HCT116 (cell line): ENCODE measurements around the gene SNAPC2. TPM values are rescaled to one million over a fixed set of nuclear protein-coding genes. Genes with fewer than 3 reads are reported as not detected.

Experiments used
- ATAC-seq: fragments of 200-7000 bp; cut with Tn5 transposase; 2 replicates; pipeline ENCODE4 v1.9.1; 2020; ENCODE audit warnings: mild to moderate bottlenecking, moderate library complexity
- BruUV-seq: library from RNA; stranded (reverse); fragments of 400-500 nt; replicated peaks from 2 replicates; lab custom pipeline; 2021; lab: Mats Ljungman, UMichigan
- CTCF ChIA-PET: fragments of 300-600 bp; sonication (Branson Sonifier 250); formaldehyde crosslinking; loops from one replicate; lab custom pipeline; 2021; ENCODE audit warnings: antibody characterized with exemption; lab: Charles Lee
- POLR2A ChIA-PET: fragments of 300-600, 350-600 bp; sonication (Branson Sonifier 250); formaldehyde crosslinking; loops from one replicate; lab custom pipeline; 2021; ENCODE audit warnings: antibody characterized with exemption; lab: Charles Lee
- RAD21 ChIA-PET, 2 experiments: fragments of 300-600 bp; sonication (Branson Sonifier 250); formaldehyde crosslinking; loops; one replicate each; lab custom pipeline; 2023; ENCODE audit warnings: low total read pairs in 2 of 2; ENCODE audit not compliant: uncharacterized antibody in 2 of 2, unreplicated experiment in 2 of 2, low non-redundant PET in 1 of 2; lab: Charles Lee
- DNase-seq: peaks from one replicate; pipeline ENCODE4 v3.0.0-alpha.2; 2010; ENCODE audit warnings: low read depth, low spot score
- H2AFZ ChIP-seq: fragments of 200-600 bp; shearing (Covaris generic), sonication (generic); 2 replicates; pipeline ENCODE4 v1.6.1; 2017; ENCODE audit warnings: low read depth, mixed run types, mixed read lengths, antibody characterized with exemption, low read length; ENCODE audit not compliant: poor library complexity, severe bottlenecking
- H3K27ac ChIP-seq: 2 replicates; pipeline ENCODE4 v1.5.1; 2012; ENCODE audit warnings: low read depth, low read length
- H3K27me3 ChIP-seq: fragments of 200-600 bp; sonication (generic); 2 replicates; pipeline ENCODE4 v1.6.1; 2016; ENCODE audit warnings: mixed run types, low read length, mixed read lengths; ENCODE audit not compliant: insufficient read depth
- H3K36me3 ChIP-seq, 2 experiments: fragments of 200-500 bp in 1 of 2; fragments of 200-600 bp in 1 of 2; sonication (Bioruptor generic) in 1 of 2; sonication (generic) in 1 of 2; 2 replicates each; pipeline versions ENCODE4 v1.5.1 to v1.6.1; 2014 to 2016; ENCODE audit warnings: low read length in 2 of 2, inconsistent platforms in 1 of 2, mixed read lengths in 1 of 2, mixed run types in 1 of 2; ENCODE audit not compliant: insufficient read depth in 2 of 2, control insufficient read depth in 1 of 2
- H3K4me1 ChIP-seq, 2 experiments: fragments of 200-600 bp in 1 of 2; sonication (generic) in 1 of 2; 2 replicates each; pipeline versions ENCODE4 v1.5.1 to v1.6.1; 2012 to 2017; ENCODE audit warnings: low read length in 2 of 2, inconsistent platforms in 1 of 2, mild to moderate bottlenecking in 1 of 2, mixed read lengths in 1 of 2, mixed run types in 1 of 2, moderate library complexity in 1 of 2; ENCODE audit not compliant: insufficient read depth in 2 of 2, control insufficient read depth in 1 of 2
- H3K4me2 ChIP-seq: fragments of 200-600 bp; sonication (generic); 2 replicates; pipeline ENCODE4 v1.6.1; 2017; ENCODE audit warnings: mixed run types, low read length, mixed read lengths
- H3K4me3 ChIP-seq, 2 experiments: fragments of 200-600 bp in 1 of 2; sonication (generic) in 1 of 2; replicated peaks in 1 of 2; 2 replicates each; pipeline ENCODE4 v1.5.1; 2011 to 2016; ENCODE audit warnings: low read length in 2 of 2, control low read depth in 1 of 2, low read depth in 1 of 2, mild to moderate bottlenecking in 1 of 2, mixed read lengths in 1 of 2, mixed run types in 1 of 2
- H3K79me2 ChIP-seq: fragments of 200-600 bp; sonication (generic); 2 replicates; pipeline ENCODE4 v1.6.1; 2017; ENCODE audit warnings: mild to moderate bottlenecking, mixed run types, low read length, moderate library complexity, mixed read lengths; ENCODE audit not compliant: insufficient read depth
- H3K9ac ChIP-seq: fragments of 200-600 bp; sonication (generic); 2 replicates; pipeline ENCODE4 v1.6.1; 2016; ENCODE audit warnings: low read length, mixed read lengths
- H3K9me2 ChIP-seq: fragments of 200-600 bp; sonication (generic), shearing (Covaris generic); 2 replicates; pipeline ENCODE4 v1.6.1; 2017; ENCODE audit warnings: mixed run types, mild to moderate bottlenecking, moderate library complexity; ENCODE audit not compliant: insufficient read depth
- H3K9me3 ChIP-seq, 2 experiments: fragments of 200-500 bp in 1 of 2; fragments of 200-600 bp in 1 of 2; sonication (Bioruptor generic) in 1 of 2; sonication (generic) in 1 of 2; 2 replicates each; pipeline ENCODE4 v1.6.1; 2014 to 2017; ENCODE audit warnings: low read length in 2 of 2, mixed read lengths in 2 of 2, inconsistent platforms in 1 of 2, low read depth in 1 of 2, mild to moderate bottlenecking in 1 of 2, mixed run types in 1 of 2, moderate library complexity in 1 of 2; ENCODE audit not compliant: control insufficient read depth in 1 of 2, insufficient read depth in 1 of 2
- H4K20me1 ChIP-seq: fragments of 200-600 bp; sonication (generic), shearing (Covaris generic); 2 replicates; pipeline ENCODE4 v1.6.1; 2017; ENCODE audit warnings: mixed run types, mild to moderate bottlenecking, moderate library complexity; ENCODE audit not compliant: insufficient read depth
- EGR1 ChIP-seq: IDR thresholded peaks from 2 replicates; pipeline ENCODE4 v1.6.1; 2012; ENCODE audit warnings: low read depth
- ELF1 ChIP-seq: IDR thresholded peaks from 2 replicates; pipeline ENCODE4 v1.6.1; 2012; ENCODE audit warnings: low read depth, borderline replicate concordance
- EZH2phosphoT487 ChIP-seq: fragments of 200-600 bp; IDR thresholded peaks from 2 replicates; pipeline ENCODE4 v1.6.1; 2018; ENCODE audit warnings: antibody characterized with exemption, borderline replicate concordance
- FOSL1 ChIP-seq: IDR thresholded peaks from 2 replicates; pipeline ENCODE4 v1.6.1; 2012; ENCODE audit warnings: low read depth
- JUND ChIP-seq: IDR thresholded peaks from 2 replicates; pipeline ENCODE4 v1.6.1; 2012
- POLR2AphosphoS5 ChIP-seq: IDR thresholded peaks from 2 replicates; pipeline ENCODE4 v1.6.1; 2011; ENCODE audit warnings: mild to moderate bottlenecking, low read depth, low read length, moderate library complexity
- RAD21 ChIP-seq: IDR thresholded peaks from 2 replicates; pipeline ENCODE4 v1.6.1; 2012; ENCODE audit warnings: low read depth, mild to moderate bottlenecking
- SP1 ChIP-seq: IDR thresholded peaks from 2 replicates; pipeline ENCODE4 v1.6.1; 2012; ENCODE audit warnings: low read depth
- SRF ChIP-seq: IDR thresholded peaks from 2 replicates; pipeline ENCODE4 v1.6.1; 2012; ENCODE audit warnings: low read depth
- TCF7L2 ChIP-seq: IDR thresholded peaks from 2 replicates; pipeline ENCODE4 v1.7.0; 2011; ENCODE audit warnings: borderline replicate concordance, inconsistent platforms; ENCODE audit not compliant: insufficient read depth, insufficient read length; ENCODE audit errors: extremely low read depth
- YY1 ChIP-seq: IDR thresholded peaks from 2 replicates; pipeline ENCODE4 v1.6.1; 2011; ENCODE audit warnings: low read length, low read depth, moderate library complexity, mild to moderate bottlenecking; ENCODE audit not compliant: insufficient replicate concordance; ENCODE audit errors: extremely low read depth
- ZFX ChIP-seq: fragments of 450-650 bp; IDR thresholded peaks from 2 replicates; pipeline ENCODE4 v1.6.1; 2017
- intact Hi-C: fragments of 100-400 bp; cut with micrococcal nuclease; formaldehyde crosslinking; loops from 2 replicates; pipeline ENCODE4 v1.10.0; 2022
- total RNA-seq: library from RNA; stranded (reverse); gene quantifications from one replicate; pipeline ENCODE4 v1.2.1, GENCODE V29; 2021; ENCODE audit not compliant: unreplicated experiment
- TF ChIP-seq, protein P1 (sequence below): IDR thresholded peaks from 2 replicates; pipeline ENCODE4 v1.6.1; 2012
- TF ChIP-seq, protein P2 (sequence below): IDR thresholded peaks from 2 replicates; pipeline ENCODE4 v1.6.1; 2012
- TF ChIP-seq, protein P3 (sequence below), 3 experiments: fragments of 200-600 bp in 1 of 3; sonication (generic) in 1 of 3; IDR thresholded peaks in 2 of 3; conservative IDR thresholded peaks in 1 of 3; 2 replicates each; pipeline ENCODE4 v1.5.1; 2012 to 2017; ENCODE audit warnings: low read depth in 2 of 3, low read length in 2 of 3, antibody characterized with exemption in 1 of 3, borderline replicate concordance in 1 of 3, control low read depth in 1 of 3, mild to moderate bottlenecking in 1 of 3, mixed read lengths in 1 of 3, mixed run types in 1 of 3, moderate library complexity in 1 of 3; ENCODE audit not compliant: insufficient read depth in 1 of 3
- TF ChIP-seq, protein P4 (sequence below): IDR thresholded peaks from 2 replicates; pipeline ENCODE4 v1.6.1; 2011; ENCODE audit warnings: mild to moderate bottlenecking, low read length, moderate library complexity; ENCODE audit not compliant: insufficient replicate concordance; ENCODE audit errors: extremely low read depth

The SNAPC2 gene
- total RNA-seq, 1 experiment from 2014 or later = 42.9 TPM

DNA sequence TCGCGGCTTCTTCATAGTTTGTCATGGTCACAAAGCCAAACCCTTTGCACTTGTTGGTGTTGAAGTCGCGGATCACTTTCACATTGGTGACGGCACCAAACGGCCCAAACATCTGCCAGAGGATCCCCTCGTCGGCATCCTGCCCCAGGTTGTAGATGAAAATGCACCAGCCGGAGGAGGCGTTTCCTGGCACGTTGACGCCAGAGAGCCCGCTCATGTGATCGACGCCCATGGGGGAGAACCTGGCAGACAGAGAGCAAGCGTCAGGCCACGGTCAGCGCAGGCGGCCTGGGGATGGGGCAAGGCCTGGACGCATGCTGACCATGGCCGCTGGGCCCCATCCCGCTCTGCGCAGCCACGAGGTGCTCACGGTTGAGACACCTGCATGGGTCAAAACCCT lies 43.4 kb downstream of the SNAPC2 start:
- Histone ChIP-seq H3K9me3 (no peaks in the 10 kb centered on the region), H3K27me3 (no peaks in the 10 kb centered on the region), H3K4me3 (no peak overlapping the region), H3K9ac (no peak overlapping the region), H2AFZ (no peak overlapping the region), H3K27ac (no peak overlapping the region), H3K9me2 (no peaks in the 10 kb centered on the region), H3K36me3 (peaks cover 42 to 61% of the 10 kb centered on the region in 2 experiments; a peak in 3 of 4 replicates), H3K79me2 (0 out of 2 replicates have a peak, but pooled peaks cover 10% of the 10 kb centered on the region), H3K4me2 (no peak overlapping the region), H3K4me1 (no peaks in the 10 kb centered on the region), H4K20me1 (0 out of 2 replicates have a peak, but pooled peaks cover 3% of the 10 kb centered on the region)
- ATAC-seq (no peak), DNase-seq (no peak)
- intact Hi-C loops = no loop called here
- TF ChIP-seq TCF7L2 (no peak), ZFX (no peak), ELF1 (no peak), FOSL1 (no peak), SP1 (no peak), EZH2phosphoT487 (no peak), SRF (no peak), POLR2AphosphoS5 (no peak), EGR1 (no peak), RAD21 (no peak), YY1 (no peak), JUND (no peak)
- TF ChIP-seq, protein P1, sequence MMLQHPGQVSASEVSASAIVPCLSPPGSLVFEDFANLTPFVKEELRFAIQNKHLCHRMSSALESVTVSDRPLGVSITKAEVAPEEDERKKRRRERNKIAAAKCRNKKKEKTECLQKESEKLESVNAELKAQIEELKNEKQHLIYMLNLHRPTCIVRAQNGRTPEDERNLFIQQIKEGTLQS = no peak
- TF ChIP-seq, protein P2, sequence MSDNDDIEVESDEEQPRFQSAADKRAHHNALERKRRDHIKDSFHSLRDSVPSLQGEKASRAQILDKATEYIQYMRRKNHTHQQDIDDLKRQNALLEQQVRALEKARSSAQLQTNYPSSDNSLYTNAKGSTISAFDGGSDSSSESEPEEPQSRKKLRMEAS = no peak
- TF ChIP-seq, protein P3, sequence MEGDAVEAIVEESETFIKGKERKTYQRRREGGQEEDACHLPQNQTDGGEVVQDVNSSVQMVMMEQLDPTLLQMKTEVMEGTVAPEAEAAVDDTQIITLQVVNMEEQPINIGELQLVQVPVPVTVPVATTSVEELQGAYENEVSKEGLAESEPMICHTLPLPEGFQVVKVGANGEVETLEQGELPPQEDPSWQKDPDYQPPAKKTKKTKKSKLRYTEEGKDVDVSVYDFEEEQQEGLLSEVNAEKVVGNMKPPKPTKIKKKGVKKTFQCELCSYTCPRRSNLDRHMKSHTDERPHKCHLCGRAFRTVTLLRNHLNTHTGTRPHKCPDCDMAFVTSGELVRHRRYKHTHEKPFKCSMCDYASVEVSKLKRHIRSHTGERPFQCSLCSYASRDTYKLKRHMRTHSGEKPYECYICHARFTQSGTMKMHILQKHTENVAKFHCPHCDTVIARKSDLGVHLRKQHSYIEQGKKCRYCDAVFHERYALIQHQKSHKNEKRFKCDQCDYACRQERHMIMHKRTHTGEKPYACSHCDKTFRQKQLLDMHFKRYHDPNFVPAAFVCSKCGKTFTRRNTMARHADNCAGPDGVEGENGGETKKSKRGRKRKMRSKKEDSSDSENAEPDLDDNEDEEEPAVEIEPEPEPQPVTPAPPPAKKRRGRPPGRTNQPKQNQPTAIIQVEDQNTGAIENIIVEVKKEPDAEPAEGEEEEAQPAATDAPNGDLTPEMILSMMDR (IDR thresholded peaks at IDR 0.05 in 2 of 3, conservative IDR thresholded peaks at IDR 0.05 in 1 of 3; ENCODE audit: borderline replicate concordance in 1 of 3, insufficient read depth in 1 of 3, low read depth in 2 of 3, low read length in 2 of 3) = no peak
- TF ChIP-seq, protein P4, sequence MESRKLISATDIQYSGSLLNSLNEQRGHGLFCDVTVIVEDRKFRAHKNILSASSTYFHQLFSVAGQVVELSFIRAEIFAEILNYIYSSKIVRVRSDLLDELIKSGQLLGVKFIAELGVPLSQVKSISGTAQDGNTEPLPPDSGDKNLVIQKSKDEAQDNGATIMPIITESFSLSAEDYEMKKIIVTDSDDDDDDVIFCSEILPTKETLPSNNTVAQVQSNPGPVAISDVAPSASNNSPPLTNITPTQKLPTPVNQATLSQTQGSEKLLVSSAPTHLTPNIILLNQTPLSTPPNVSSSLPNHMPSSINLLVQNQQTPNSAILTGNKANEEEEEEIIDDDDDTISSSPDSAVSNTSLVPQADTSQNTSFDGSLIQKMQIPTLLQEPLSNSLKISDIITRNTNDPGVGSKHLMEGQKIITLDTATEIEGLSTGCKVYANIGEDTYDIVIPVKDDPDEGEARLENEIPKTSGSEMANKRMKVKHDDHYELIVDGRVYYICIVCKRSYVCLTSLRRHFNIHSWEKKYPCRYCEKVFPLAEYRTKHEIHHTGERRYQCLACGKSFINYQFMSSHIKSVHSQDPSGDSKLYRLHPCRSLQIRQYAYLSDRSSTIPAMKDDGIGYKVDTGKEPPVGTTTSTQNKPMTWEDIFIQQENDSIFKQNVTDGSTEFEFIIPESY = no peak
- POLR2A ChIA-PET = no interaction called here
- RAD21 ChIA-PET = no interaction called here
- CTCF ChIA-PET = no interaction called here
- BruUV-seq = no TSS peak
